ENCODE measurements around the gene UGT1A10.

The UGT1A10 gene

DNA sequence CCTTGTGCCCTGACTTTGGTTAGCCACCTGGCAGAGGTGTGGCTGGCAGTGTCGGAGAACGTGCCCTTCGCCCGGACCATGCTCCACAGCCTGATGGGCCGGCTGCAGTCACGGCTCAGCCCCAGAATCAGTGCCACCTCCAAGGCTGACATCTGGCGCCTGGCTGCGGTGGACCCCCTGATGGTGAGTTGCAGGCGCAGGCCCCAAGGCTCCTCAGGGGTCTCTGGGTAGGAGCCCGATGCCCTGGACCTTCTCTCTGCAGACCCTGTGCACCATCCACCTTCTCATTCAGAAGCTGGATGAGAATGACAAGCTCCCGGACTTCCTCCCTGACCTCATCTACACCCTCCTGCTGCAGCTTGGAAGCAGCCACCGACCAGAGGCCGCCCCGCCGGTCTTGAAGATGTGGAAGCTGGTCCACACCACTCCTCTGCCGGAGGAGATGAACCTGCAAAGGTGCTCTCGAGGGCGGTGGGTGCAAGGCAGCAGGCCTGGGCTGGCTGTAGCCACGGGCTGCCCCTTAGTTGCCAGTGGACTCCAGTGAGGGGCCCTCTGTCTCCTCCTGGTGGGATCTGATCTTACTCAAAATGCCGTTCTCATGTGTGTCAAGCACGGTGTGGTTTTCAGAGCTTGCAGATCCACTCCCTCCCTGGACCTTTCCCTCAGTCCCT is 186.0 kb downstream of the UGT1A10 start:
- DNase-seq (ENCODE audit: low read depth), result no peak
